DND-41 (cell line): ENCODE measurements around the gene CALN1.

ENCODE experiments used
- ATAC-seq: fragments of 200-7000 bp; cut with Tn5 transposase; 3 replicates; pipeline ENCODE4 v1.9.1; 2021; ENCODE audit warnings: low read depth; ENCODE audit not compliant: insufficient read depth
- DNase-seq: peaks from one replicate; pipeline ENCODE4 v3.0.0-alpha.2; 2020
- H2AFZ ChIP-seq: 2 replicates; pipeline ENCODE4 v1.6.0; 2012; ENCODE audit warnings: low read depth, low read length
- H3K27ac ChIP-seq: 2 replicates; pipeline ENCODE4 v1.5.1; 2012; ENCODE audit warnings: low read length, inconsistent platforms
- H3K27me3 ChIP-seq: fragments of 200-600 bp; sonication (generic); 2 replicates; pipeline ENCODE4 v1.6.0; 2012; ENCODE audit warnings: low read length, mild to moderate bottlenecking, inconsistent platforms; ENCODE audit not compliant: insufficient read depth, poor library complexity
- H3K36me3 ChIP-seq: 2 replicates; pipeline ENCODE4 v1.5.1; 2012; ENCODE audit warnings: low read length, inconsistent platforms; ENCODE audit not compliant: insufficient read depth
- H3K4me1 ChIP-seq: 2 replicates; pipeline ENCODE4 v1.5.1; 2012; ENCODE audit warnings: mild to moderate bottlenecking, low read length; ENCODE audit not compliant: insufficient read depth
- H3K4me2 ChIP-seq: 2 replicates; pipeline ENCODE4 v1.6.0; 2012; ENCODE audit warnings: mild to moderate bottlenecking, moderate library complexity, low read length, inconsistent platforms; ENCODE audit not compliant: insufficient read depth
- H3K4me3 ChIP-seq, 2 experiments: fragments of 200-600 bp in 1 of 2; shearing (Covaris generic) in 1 of 2; 2 replicates each; pipeline ENCODE4 v1.5.1; 2012 to 2016; ENCODE audit warnings: inconsistent platforms in 2 of 2, low read length in 2 of 2, mild to moderate bottlenecking in 2 of 2, low read depth in 1 of 2, moderate library complexity in 1 of 2
- H3K79me2 ChIP-seq: 2 replicates; pipeline ENCODE4 v1.6.0; 2012; ENCODE audit warnings: low read length, inconsistent platforms; ENCODE audit not compliant: insufficient read depth
- H3K9ac ChIP-seq: 2 replicates; pipeline ENCODE4 v1.6.0; 2012; ENCODE audit warnings: low read depth, mild to moderate bottlenecking, inconsistent platforms, low read length, moderate library complexity
- H3K9me3 ChIP-seq: 2 replicates; pipeline ENCODE4 v1.5.1; 2012; ENCODE audit warnings: low read length, moderate library complexity, mild to moderate bottlenecking, inconsistent platforms; ENCODE audit not compliant: insufficient read depth, severe bottlenecking
- H4K20me1 ChIP-seq: 2 replicates; pipeline ENCODE4 v1.6.0; 2012; ENCODE audit warnings: low read length; ENCODE audit not compliant: insufficient read depth
- EZH2 ChIP-seq: IDR thresholded peaks from 3 replicates; pipeline ENCODE4 v1.6.1; 2012; ENCODE audit warnings: borderline replicate concordance, low read depth, mild to moderate bottlenecking, moderate library complexity, low read length, inconsistent platforms; ENCODE audit not compliant: severe bottlenecking
- TF ChIP-seq, protein P1 (sequence below): IDR thresholded peaks from 2 replicates; pipeline ENCODE4 v1.5.1; 2012; ENCODE audit warnings: borderline replicate concordance, low read length, moderate library complexity, mild to moderate bottlenecking; ENCODE audit not compliant: poor library complexity, severe bottlenecking; ENCODE audit errors: extremely low read depth

Gene CALN1

DNA sequence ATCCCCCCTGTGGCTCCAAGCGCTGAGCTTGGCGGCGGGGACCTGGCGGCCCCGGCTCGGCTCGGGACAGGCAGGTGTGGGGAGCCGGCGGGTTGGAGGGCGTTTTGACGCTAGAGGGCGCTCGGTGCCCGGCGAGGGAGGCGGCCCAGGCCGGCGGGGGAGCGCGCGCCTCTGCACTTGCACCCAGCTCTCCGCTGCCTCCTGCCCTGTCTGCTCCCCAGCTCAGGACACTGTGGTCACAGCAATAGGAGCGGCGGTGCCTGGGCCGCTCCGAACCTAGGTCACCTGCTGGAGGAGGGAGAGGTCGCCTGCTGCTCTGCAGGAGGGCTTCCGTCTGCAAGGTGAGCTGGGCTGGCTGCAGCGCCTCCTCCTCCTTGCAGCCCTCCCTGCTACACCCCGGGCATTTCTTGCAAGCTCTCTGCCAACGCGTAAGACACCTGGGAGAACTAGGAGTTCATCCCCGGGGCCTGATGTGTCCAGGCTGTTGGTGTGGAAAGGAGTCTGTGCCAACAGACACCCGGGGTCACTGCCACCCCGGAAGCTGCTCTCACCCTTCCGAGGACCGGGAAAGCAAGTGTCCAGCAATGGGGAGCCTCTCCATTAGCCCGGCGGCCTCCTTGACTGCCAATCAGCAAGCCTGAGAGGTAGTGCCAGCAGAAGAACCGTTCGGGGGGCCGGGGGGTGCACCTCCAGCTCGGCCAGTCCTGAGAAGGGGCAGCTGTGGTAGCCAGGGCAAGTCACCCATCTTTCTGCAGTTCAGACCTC, 659.8 kb downstream of the CALN1 start:
- DNase-seq (peak; percentile 57), ATAC-seq (peak; percentile 89)
- no peak overlapping the region for H3K9ac ChIP-seq
- H3K4me1 ChIP-seq: peaks cover 8% of the 10 kb centered on the region
- no peak overlapping the region for H2AFZ ChIP-seq
- no peaks in the 10 kb centered on the region; the same call in 1 of the 2 replicates for H3K36me3 ChIP-seq
- no peaks in the 10 kb centered on the region for H3K27me3 ChIP-seq
- TF ChIP-seq EZH2: no peak
- TF ChIP-seq, protein P1, sequence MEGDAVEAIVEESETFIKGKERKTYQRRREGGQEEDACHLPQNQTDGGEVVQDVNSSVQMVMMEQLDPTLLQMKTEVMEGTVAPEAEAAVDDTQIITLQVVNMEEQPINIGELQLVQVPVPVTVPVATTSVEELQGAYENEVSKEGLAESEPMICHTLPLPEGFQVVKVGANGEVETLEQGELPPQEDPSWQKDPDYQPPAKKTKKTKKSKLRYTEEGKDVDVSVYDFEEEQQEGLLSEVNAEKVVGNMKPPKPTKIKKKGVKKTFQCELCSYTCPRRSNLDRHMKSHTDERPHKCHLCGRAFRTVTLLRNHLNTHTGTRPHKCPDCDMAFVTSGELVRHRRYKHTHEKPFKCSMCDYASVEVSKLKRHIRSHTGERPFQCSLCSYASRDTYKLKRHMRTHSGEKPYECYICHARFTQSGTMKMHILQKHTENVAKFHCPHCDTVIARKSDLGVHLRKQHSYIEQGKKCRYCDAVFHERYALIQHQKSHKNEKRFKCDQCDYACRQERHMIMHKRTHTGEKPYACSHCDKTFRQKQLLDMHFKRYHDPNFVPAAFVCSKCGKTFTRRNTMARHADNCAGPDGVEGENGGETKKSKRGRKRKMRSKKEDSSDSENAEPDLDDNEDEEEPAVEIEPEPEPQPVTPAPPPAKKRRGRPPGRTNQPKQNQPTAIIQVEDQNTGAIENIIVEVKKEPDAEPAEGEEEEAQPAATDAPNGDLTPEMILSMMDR: peak; percentile 43
- peaks cover 21% of the 10 kb centered on the region for H3K9me3 ChIP-seq
- no peaks in the 10 kb centered on the region for H4K20me1 ChIP-seq
- H3K27ac ChIP-seq: no peak overlapping the region
- H3K4me3 ChIP-seq: no peak overlapping the region
- H3K79me2 ChIP-seq: no peaks in the 10 kb centered on the region
- H3K4me2 ChIP-seq: no peak overlapping the region

- Histone ChIP-seq H3K9me3 (peaks cover 17% of the 10 kb centered on the region), H4K20me1 (no peaks in the 10 kb centered on the region), H3K36me3 (no peaks in the 10 kb centered on the region; the same call in 1 of the 2 replicates), H3K4me3 (no peak overlapping the region), H3K4me1 (peaks cover 8% of the 10 kb centered on the region), H3K27me3 (no peaks in the 10 kb centered on the region), H3K4me2 (no peak overlapping the region), H3K9ac (no peak overlapping the region), H2AFZ (no peak overlapping the region), H3K79me2 (no peaks in the 10 kb centered on the region), H3K27ac (no peak overlapping the region)
- TF ChIP-seq EZH2: no peak
- TF ChIP-seq, protein P1: no peak
- ATAC-seq (no peak), DNase-seq (no peak)
These were observed 661.8 kb downstream of the CALN1 start for GRCh38 chr7:71750290-71750689.

DNA sequence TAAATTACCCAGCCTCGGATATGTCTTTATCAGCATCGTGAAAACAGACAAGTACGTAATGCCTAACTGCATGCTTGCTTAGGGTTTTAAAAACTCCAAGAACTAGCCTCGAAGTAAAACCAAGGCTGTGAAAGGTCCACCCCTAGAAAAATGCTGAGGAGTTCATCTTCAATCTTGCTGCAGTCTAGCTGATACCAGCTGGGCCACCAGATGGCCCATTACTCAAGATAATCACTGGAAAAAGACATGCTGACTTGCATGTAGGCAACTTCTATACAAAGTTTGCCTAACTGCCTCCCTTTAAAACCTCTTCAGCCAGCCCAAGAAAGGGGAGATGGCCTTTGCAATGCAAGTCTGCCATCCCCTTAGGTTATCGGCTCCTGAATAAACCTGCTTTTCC, 666.1 kb downstream of the CALN1 start:
- DNase-seq (no peak), ATAC-seq (no peak)
- Histone ChIP-seq H2AFZ (peak overlapping the region; percentile 25; the same call in 1 of the 2 replicates), H4K20me1 (no peaks in the 10 kb centered on the region), H3K27me3 (no peaks in the 10 kb centered on the region), H3K4me2 (no peak overlapping the region), H3K9ac (no peak overlapping the region), H3K27ac (no peak overlapping the region), H3K36me3 (no peaks in the 10 kb centered on the region; the same call in 1 of the 2 replicates), H3K4me1 (no peaks in the 10 kb centered on the region), H3K4me3 (no peak overlapping the region), H3K79me2 (no peaks in the 10 kb centered on the region), H3K9me3 (peaks cover 12% of the 10 kb centered on the region)
- no peak for TF ChIP-seq EZH2
- TF ChIP-seq, protein P1: peak; percentile 49
